HG03432 (cell line): ENCODE measurements around the gene E2F3.

ENCODE experiments used
- ATAC-seq: cut with Tn5 transposase; IDR thresholded peaks from one replicate; pipeline ENCODE4 v1.9.1; 2021; ENCODE audit warnings: mild to moderate bottlenecking, moderate library complexity; ENCODE audit not compliant: unreplicated experiment

E2F3 gene

GRCh38 chr6:20433321-20433720, 31.6 kb downstream of the E2F3 start:
- ATAC-seq: no peak

- ATAC-seq: no peak
These were observed 32.2 kb downstream of the E2F3 start for GRCh38 chr6:20433929-20434328.

GRCh38 chr6:20434766-20435165, 33.1 kb downstream of the E2F3 start:
- no peak for ATAC-seq

- no peak for ATAC-seq
These were observed 35.0 kb downstream of the E2F3 start for GRCh38 chr6:20436719-20437118.

GRCh38 chr6:20437639-20438038, 36.0 kb downstream of the E2F3 start:
- ATAC-seq: no peak

GRCh38 chr6:20438462-20439070, 36.9 kb downstream of the E2F3 start:
- no peak for ATAC-seq

- ATAC-seq: no peak
These were observed 37.9 kb downstream of the E2F3 start for GRCh38 chr6:20439558-20439957.

- ATAC-seq: no peak
These were observed 38.6 kb downstream of the E2F3 start for GRCh38 chr6:20440296-20440695.

- no peak for ATAC-seq
These were observed 39.6 kb downstream of the E2F3 start for GRCh38 chr6:20441236-20441635.

- no peak for ATAC-seq
These were observed 40.2 kb downstream of the E2F3 start for GRCh38 chr6:20441921-20442320.

- no peak for ATAC-seq
These were observed 43.1 kb downstream of the E2F3 start for GRCh38 chr6:20444786-20445271.

- no peak for ATAC-seq
These were observed 45.5 kb downstream of the E2F3 start for GRCh38 chr6:20447157-20447556.

- ATAC-seq: no peak
These were observed 46.0 kb downstream of the E2F3 start for GRCh38 chr6:20447581-20448132.

- ATAC-seq: no peak
These were observed 47.1 kb downstream of the E2F3 start for GRCh38 chr6:20448828-20449227.

GRCh38 chr6:20454204-20454824, 52.6 kb downstream of the E2F3 start:
- no peak for ATAC-seq

GRCh38 chr6:20455251-20455940, 53.7 kb downstream of the E2F3 start:
- no peak for ATAC-seq

GRCh38 chr6:20458027-20458894, 56.6 kb downstream of the E2F3 start:
- ATAC-seq: no peak

GRCh38 chr6:20459682-20460081, 58.0 kb downstream of the E2F3 start:
- no peak for ATAC-seq

GRCh38 chr6:20461576-20461975, 59.9 kb downstream of the E2F3 start:
- no peak for ATAC-seq

- ATAC-seq: peak; percentile 52
These were observed 61.7 kb downstream of the E2F3 start for GRCh38 chr6:20463396-20463795.

- no peak for ATAC-seq
These were observed 62.4 kb downstream of the E2F3 start for GRCh38 chr6:20464041-20464440.
